ENCODE data around the gene PPP6R1. TPM values are rescaled to one million over a fixed set of nuclear protein-coding genes. Genes with fewer than 3 reads are reported as not detected.

The PPP6R1 gene
- polyA plus RNA-seq, 3 donors: 16.9 to 91.3 (median 22.0) TPM

DNA sequence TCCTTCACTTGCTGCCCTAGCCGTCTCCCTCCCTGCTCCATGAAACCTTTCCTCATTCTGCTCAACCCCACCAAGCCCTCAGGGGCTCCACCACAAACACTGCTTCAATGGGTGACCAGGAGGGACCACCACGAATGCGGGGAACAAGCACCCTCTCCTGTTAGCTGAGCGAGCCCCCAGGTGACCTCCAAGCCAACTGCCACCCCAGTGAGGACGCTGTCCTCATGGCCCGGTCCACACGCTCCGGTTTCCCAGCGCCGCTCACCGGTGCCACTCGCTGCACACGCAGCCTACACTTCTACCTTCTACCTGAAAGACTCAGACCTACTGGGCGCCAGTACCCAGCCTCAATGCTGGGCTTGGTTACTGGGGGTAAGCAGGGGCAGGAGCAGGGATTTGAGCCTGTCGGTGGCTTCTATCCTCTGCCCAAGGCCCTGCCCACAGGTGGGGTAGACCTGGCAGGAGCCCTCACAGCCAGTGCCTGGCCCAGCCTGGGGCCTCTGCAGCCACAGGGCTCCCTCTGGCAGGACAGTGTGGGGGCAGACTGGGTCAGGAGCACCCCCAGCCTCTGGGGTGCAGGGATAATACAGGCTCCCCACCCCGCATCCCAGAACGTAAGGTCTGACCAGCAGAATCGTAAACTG lies 29.6 kb downstream of the PPP6R1 start:
- H3K27ac ChIP-seq (ENCODE audit: low read depth in 1 of 2, low read length in 2 of 2): no peak overlapping the region
- no peak overlapping the region for H2AFZ ChIP-seq (ENCODE audit: insufficient read depth, low read depth, low read length, poor library complexity, severe bottlenecking)
- no peak for DNase-seq
- peaks cover 57 to 76% of the 10 kb centered on the region in 2 donors for H3K36me3 Mint-ChIP-seq
- H3K4me3 ChIP-seq (replicated peaks in 1 of 3; ENCODE audit: low read depth in 2 of 3, low read length in 3 of 3): no peak overlapping the region
- H3K9me3 Mint-ChIP-seq: peaks cover 0 to 2% (median 0%) of the 10 kb centered on the region in 7 donors
- H3K9me3 ChIP-seq (replicated peaks in 1 of 2; ENCODE audit: control insufficient read depth in 1 of 2, insufficient read depth in 1 of 2, low read length in 2 of 2): no peaks in the 10 kb centered on the region
- peak overlapping the region in 2 of 7 donors; percentile 46 to 50 for H3K27ac Mint-ChIP-seq
- no peaks in the 10 kb centered on the region for H3K4me1 ChIP-seq (ENCODE audit: control insufficient read depth in 1 of 2, insufficient read depth in 2 of 2, low read length in 2 of 2)
- TF ChIP-seq, protein P1, sequence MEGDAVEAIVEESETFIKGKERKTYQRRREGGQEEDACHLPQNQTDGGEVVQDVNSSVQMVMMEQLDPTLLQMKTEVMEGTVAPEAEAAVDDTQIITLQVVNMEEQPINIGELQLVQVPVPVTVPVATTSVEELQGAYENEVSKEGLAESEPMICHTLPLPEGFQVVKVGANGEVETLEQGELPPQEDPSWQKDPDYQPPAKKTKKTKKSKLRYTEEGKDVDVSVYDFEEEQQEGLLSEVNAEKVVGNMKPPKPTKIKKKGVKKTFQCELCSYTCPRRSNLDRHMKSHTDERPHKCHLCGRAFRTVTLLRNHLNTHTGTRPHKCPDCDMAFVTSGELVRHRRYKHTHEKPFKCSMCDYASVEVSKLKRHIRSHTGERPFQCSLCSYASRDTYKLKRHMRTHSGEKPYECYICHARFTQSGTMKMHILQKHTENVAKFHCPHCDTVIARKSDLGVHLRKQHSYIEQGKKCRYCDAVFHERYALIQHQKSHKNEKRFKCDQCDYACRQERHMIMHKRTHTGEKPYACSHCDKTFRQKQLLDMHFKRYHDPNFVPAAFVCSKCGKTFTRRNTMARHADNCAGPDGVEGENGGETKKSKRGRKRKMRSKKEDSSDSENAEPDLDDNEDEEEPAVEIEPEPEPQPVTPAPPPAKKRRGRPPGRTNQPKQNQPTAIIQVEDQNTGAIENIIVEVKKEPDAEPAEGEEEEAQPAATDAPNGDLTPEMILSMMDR (IDR thresholded peaks at IDR 0.05): no peak
- H3K27me3 ChIP-seq (ENCODE audit: control insufficient read depth in 2 of 2, insufficient read depth in 2 of 2, low read length in 2 of 2): no peaks in the 10 kb centered on the region
- H3K27me3 Mint-ChIP-seq (ENCODE audit: low read depth in 3 of 3): peaks cover 0 to 3% (median 0%) of the 10 kb centered on the region in 3 donors
- WGBS (ENCODE audit: insufficient coverage): 100% methylated on average over 9 of the region's 18 CpGs
- H4K20me1 ChIP-seq (ENCODE audit: insufficient read depth, low read length): peaks cover 96% of the 10 kb centered on the region
- H3K9ac ChIP-seq (ENCODE audit: insufficient read depth, low read length, poor library complexity, severe bottlenecking): no peak overlapping the region
- intact Hi-C loops (cut with micrococcal nuclease): no loop called here
- no peak overlapping the region for H3K4me2 ChIP-seq (replicated peaks; ENCODE audit: extremely low read depth, low read length, poor library complexity, severe bottlenecking)
- H3K4me1 Mint-ChIP-seq: peaks cover 5% of the 10 kb centered on the region
- peaks cover 73 to 81% of the 10 kb centered on the region in 2 donors for H3K36me3 ChIP-seq (replicated peaks in 1 of 2; ENCODE audit: control insufficient read depth in 1 of 2, insufficient read depth in 2 of 2, low read length in 2 of 2)
- peaks cover 18% of the 10 kb centered on the region for H3K79me2 ChIP-seq (ENCODE audit: insufficient read depth, low read length)
- peak overlapping the region in 1 of 2 donors; percentile 37 for H3K4me3 Mint-ChIP-seq

DNA sequence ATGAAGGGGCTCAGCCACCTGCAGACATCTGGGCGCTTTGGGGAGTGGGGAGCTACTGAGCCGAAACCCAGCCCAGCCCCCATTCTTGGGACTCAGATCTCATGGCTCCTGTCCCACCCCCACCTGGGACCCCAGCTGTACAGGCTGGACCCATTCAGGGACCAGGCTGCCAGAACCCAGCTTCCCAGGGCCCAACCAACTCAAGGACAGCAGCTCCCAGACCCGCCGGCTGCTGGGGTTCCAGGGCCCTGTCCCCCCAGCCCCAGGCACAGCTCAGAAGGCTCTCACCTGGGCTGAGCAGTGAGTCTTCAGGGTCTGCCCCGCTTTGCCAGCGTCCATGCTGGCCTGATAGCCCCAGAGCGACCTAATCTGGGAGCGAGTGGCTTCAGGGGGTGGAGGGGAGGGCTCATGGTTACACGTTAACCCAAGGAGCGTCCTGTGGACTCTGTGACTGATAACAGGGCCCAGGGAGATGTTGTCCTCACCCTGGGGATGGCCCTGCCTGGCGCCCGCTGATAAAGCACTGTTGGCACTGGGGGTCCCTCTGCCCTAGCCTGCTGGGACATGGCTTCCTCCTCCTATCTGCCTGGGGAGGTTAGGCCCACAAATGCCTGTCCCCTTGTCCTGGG lies 30.3 kb downstream of the PPP6R1 start, which contains the start of gene TMEM86B:
Gene TMEM86B, minus strand, starts transcription at position 361 of the 629 bp plus-strand sequence. Its CDS starts 22 bp downstream, at position 339.
- TF ChIP-seq, protein P1 (IDR thresholded peaks at IDR 0.05): no peak

More for the DNA sequence above, 30.3 kb downstream of the PPP6R1 start, which contains the start of gene TMEM86B:
- 100% methylated on average over 8 of the region's 12 CpGs for WGBS (ENCODE audit: insufficient coverage)
- no peak within 1 kb of the TSS for H3K4me3 ChIP-seq (replicated peaks in 1 of 3; ENCODE audit: low read depth in 2 of 3, low read length in 3 of 3)
- H3K4me1 ChIP-seq (ENCODE audit: control insufficient read depth in 1 of 2, insufficient read depth in 2 of 2, low read length in 2 of 2): no peaks in the 10 kb centered on the region
- H2AFZ ChIP-seq (ENCODE audit: insufficient read depth, low read depth, low read length, poor library complexity, severe bottlenecking): no peak within 1 kb of the TSS
- H3K27me3 Mint-ChIP-seq (ENCODE audit: low read depth in 3 of 3): peaks cover 0 to 3% (median 0%) of the 10 kb centered on the region in 3 donors
- H3K9me3 ChIP-seq (replicated peaks in 1 of 2; ENCODE audit: control insufficient read depth in 1 of 2, insufficient read depth in 1 of 2, low read length in 2 of 2): no peaks in the 10 kb centered on the region
- no peak within 1 kb of the TSS for H3K4me2 ChIP-seq (replicated peaks; ENCODE audit: extremely low read depth, low read length, poor library complexity, severe bottlenecking)
- peaks cover 71 to 81% of the 10 kb centered on the region in 2 donors for H3K36me3 ChIP-seq (replicated peaks in 1 of 2; ENCODE audit: control insufficient read depth in 1 of 2, insufficient read depth in 2 of 2, low read length in 2 of 2)
- peaks cover 53 to 73% of the 10 kb centered on the region in 2 donors for H3K36me3 Mint-ChIP-seq
- H3K79me2 ChIP-seq (ENCODE audit: insufficient read depth, low read length): peaks cover 12% of the 10 kb centered on the region
- H4K20me1 ChIP-seq (ENCODE audit: insufficient read depth, low read length): peaks cover 95% of the 10 kb centered on the region
- intact Hi-C loops (cut with micrococcal nuclease): no loop called here
- H3K27me3 ChIP-seq (ENCODE audit: control insufficient read depth in 2 of 2, insufficient read depth in 2 of 2, low read length in 2 of 2): no peaks in the 10 kb centered on the region
- H3K4me3 Mint-ChIP-seq: peak within 1 kb of the TSS in 1 of 2 donors; percentile 37
- H3K9me3 Mint-ChIP-seq: peaks cover 0 to 2% (median 0%) of the 10 kb centered on the region in 7 donors
- no peak within 1 kb of the TSS for H3K9ac ChIP-seq (ENCODE audit: insufficient read depth, low read length, poor library complexity, severe bottlenecking)
- peaks cover 5% of the 10 kb centered on the region for H3K4me1 Mint-ChIP-seq
- DNase-seq: no peak
- no peak within 1 kb of the TSS for H3K27ac ChIP-seq (ENCODE audit: low read depth in 1 of 2, low read length in 2 of 2)
- H3K27ac Mint-ChIP-seq: peak within 1 kb of the TSS in 4 of 7 donors; percentile 0 to 57 (median 30)

Data from CD14-positive monocyte (primary cell).